ENCODE measurements around the gene LRRK1. TPM values are rescaled to one million over a fixed set of nuclear protein-coding genes. Genes with fewer than 3 reads are reported as not detected.

Gene LRRK1
- total and polyA plus RNA-seq, 7 donors, result 7.1 to 27.4 (median 10.2) TPM

- Histone ChIP-seq H3K4me3 (no peak overlapping the region), H3K27me3 (no peaks in the 10 kb centered on the region), H3K36me3 (peaks cover 0 to 46% (median 14%) of the 10 kb centered on the region in 4 donors), H3K9me3 (no peaks in the 10 kb centered on the region), H3K4me1 (peaks cover 0 to 16% (median 15%) of the 10 kb centered on the region in 4 donors), H3K27ac (peak overlapping the region in 2 of 4 donors; percentile 36 to 42)
- TF ChIP-seq POLR2AphosphoS5 (IDR thresholded peaks at IDR 0.05), result peak in 1 of 4 donors; percentile 29
- no peak for TF ChIP-seq EP300 (IDR thresholded peaks at IDR 0.05)
- no peak for TF ChIP-seq POLR2A (IDR thresholded peaks at IDR 0.05)
- DNase-seq, result peak; percentile 61
- intact Hi-C loops (cut with DNase I), result no loop called here
- 89 to 92% methylated on average over 30 of the region's 30 CpGs for WGBS, 2 donors
Observed at GRCh38 chr15:101063891-101064794, 145.0 kb downstream of the LRRK1 start.

GRCh38 chr15:101064795-101065569, 145.8 kb downstream of the LRRK1 start:
- H3K27ac ChIP-seq, result peak overlapping the region in 1 of 4 donors; percentile 36
- intact Hi-C loops (cut with DNase I), result no loop called here
- WGBS, 2 donors, result 96% methylated on average over 19 of the region's 19 CpGs
- peaks cover 0 to 38% (median 8%) of the 10 kb centered on the region in 4 donors for H3K36me3 ChIP-seq
- H3K9me3 ChIP-seq, result no peaks in the 10 kb centered on the region
- no peaks in the 10 kb centered on the region for H3K27me3 ChIP-seq
- TF ChIP-seq POLR2AphosphoS5 (IDR thresholded peaks at IDR 0.05) (no peak), CTCF (IDR thresholded peaks at IDR 0.05) (no peak)
- peak; percentile 52 for DNase-seq
- no peak overlapping the region for H3K4me3 ChIP-seq
- H3K4me1 ChIP-seq, result peaks cover 0 to 21% (median 15%) of the 10 kb centered on the region in 4 donors

- H3K36me3 ChIP-seq, result peaks cover 0 to 30% (median 8%) of the 10 kb centered on the region in 4 donors
- no peaks in the 10 kb centered on the region for H3K9me3 ChIP-seq
- no peaks in the 10 kb centered on the region for H3K27me3 ChIP-seq
- intact Hi-C loops (cut with DNase I), result no loop called here
- WGBS, 2 donors, result 94 to 95% methylated on average over 28 of the region's 28 CpGs
- H3K27ac ChIP-seq, result no peak overlapping the region
- peak; percentile 60 for DNase-seq
- H3K4me1 ChIP-seq, result peaks cover 0 to 21% (median 18%) of the 10 kb centered on the region in 4 donors
- TF ChIP-seq POLR2A (IDR thresholded peaks at IDR 0.05), result no peak
- TF ChIP-seq CTCF (IDR thresholded peaks at IDR 0.05), result no peak
- no peak for TF ChIP-seq POLR2AphosphoS5 (IDR thresholded peaks at IDR 0.05)
- H3K4me3 ChIP-seq, result no peak overlapping the region
Observed at GRCh38 chr15:101065570-101066221, 146.5 kb downstream of the LRRK1 start.

- peaks cover 0 to 24% (median 18%) of the 10 kb centered on the region in 4 donors for H3K4me1 ChIP-seq
- no peaks in the 10 kb centered on the region for H3K27me3 ChIP-seq
- WGBS, 2 donors, result 91% methylated on average over 26 of the region's 26 CpGs
- TF ChIP-seq POLR2A (IDR thresholded peaks at IDR 0.05), result no peak
- TF ChIP-seq CTCF (IDR thresholded peaks at IDR 0.05), result no peak
- no peak for TF ChIP-seq EP300 (IDR thresholded peaks at IDR 0.05)
- no peak for TF ChIP-seq POLR2AphosphoS5 (IDR thresholded peaks at IDR 0.05)
- peaks cover 0 to 20% (median 6%) of the 10 kb centered on the region in 4 donors for H3K36me3 ChIP-seq
- DNase-seq, result no peak
- intact Hi-C loops (cut with DNase I), result no loop called here
- H3K9me3 ChIP-seq, result no peaks in the 10 kb centered on the region
- H3K4me3 ChIP-seq, result no peak overlapping the region
- H3K27ac ChIP-seq, result no peak overlapping the region
Observed at GRCh38 chr15:101066501-101067408, 147.6 kb downstream of the LRRK1 start.

Data from sigmoid colon (tissue), 7 donors.